HG02973 (cell line): ENCODE measurements around the gene CPNE4.
"Not testable (repeated sequence)": the region's sequence is repeated elsewhere in the genome, so short reads cannot be mapped to it uniquely, and the experiment has no call there.

Source experiments
- ATAC-seq: cut with Tn5 transposase; IDR thresholded peaks from one replicate; pipeline ENCODE4 v1.9.1; 2021; ENCODE audit warnings: moderate library complexity; ENCODE audit not compliant: unreplicated experiment

The CPNE4 gene

GRCh38 chr3:131546441-131546840, 488.4 kb downstream of the CPNE4 start:
- ATAC-seq, result no peak

GRCh38 chr3:131544557-131544956, 490.3 kb downstream of the CPNE4 start:
- no peak for ATAC-seq

DNA sequence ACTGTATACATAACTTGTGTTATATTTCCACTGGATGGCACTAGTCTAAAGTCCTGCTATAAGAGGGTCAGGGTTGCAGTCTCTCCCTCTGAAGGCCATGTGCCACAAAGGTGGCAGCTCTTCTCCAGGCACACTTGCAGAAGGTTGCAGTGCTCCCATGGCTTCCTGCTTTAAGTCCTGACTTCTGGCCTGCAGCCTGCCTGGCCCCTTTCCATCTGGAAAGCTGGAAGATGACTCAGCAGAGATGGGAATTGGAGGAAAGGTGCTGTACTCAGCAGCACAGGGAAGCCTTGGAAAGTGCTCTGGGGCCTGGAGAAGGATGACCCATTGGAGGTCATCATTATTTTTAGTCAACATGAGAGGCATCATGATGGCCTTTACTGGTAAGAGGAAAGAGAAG, 491.1 kb downstream of the CPNE4 start:
- ATAC-seq, result no peak

DNA sequence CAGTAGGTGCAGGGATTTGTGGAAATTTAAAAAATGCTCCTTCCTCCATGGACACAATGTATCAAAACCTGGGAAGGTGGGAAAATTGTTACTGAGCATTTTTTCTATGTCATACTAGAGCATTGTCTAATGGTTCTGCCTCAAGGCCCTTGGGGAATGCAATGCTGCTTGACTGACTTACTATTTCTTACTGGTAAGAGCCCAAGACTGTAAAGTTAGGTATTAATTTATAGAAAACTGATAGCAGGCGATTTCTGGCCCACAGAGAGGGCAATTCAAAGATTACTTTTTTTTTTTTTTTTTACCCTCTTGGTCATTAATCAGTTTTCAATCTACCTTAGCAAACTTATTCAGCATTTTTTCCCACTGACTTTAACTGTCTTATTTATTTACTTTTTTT, 493.5 kb downstream of the CPNE4 start:
- ATAC-seq, result no peak

- ATAC-seq, result no peak
Measured at GRCh38 chr3:131540821-131541220, 494.0 kb downstream of the CPNE4 start.

DNA sequence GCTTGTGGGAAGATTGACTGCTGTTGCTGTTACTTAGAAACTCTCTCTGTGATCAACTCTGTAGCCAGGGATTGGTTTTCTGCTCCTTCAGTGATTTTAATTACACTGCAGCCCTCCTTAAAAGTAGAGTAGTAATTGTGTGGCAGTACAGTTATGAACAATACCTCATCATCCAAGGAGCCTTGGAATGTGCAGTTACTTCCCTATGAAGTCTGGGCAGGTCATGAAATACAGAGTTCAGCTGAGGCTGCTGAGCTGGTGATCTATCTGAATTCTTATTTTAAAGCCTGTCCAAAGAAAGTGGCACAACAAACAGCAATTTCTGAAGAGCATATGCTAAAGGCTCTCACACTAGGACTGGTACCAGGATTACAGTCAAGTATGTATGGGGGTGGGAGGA, 494.7 kb downstream of the CPNE4 start:
- ATAC-seq, result no peak

GRCh38 chr3:131538968-131539367, 495.8 kb downstream of the CPNE4 start:
- ATAC-seq, result no peak

GRCh38 chr3:131537531-131537930, 497.3 kb downstream of the CPNE4 start:
- ATAC-seq, result no peak

GRCh38 chr3:131535596-131535995, 499.2 kb downstream of the CPNE4 start:
- ATAC-seq, result no peak

GRCh38 chr3:131535131-131535530, 499.7 kb downstream of the CPNE4 start:
- ATAC-seq, result no peak

- no peak for ATAC-seq
Measured at GRCh38 chr3:131532645-131533044, 502.2 kb downstream of the CPNE4 start.

DNA sequence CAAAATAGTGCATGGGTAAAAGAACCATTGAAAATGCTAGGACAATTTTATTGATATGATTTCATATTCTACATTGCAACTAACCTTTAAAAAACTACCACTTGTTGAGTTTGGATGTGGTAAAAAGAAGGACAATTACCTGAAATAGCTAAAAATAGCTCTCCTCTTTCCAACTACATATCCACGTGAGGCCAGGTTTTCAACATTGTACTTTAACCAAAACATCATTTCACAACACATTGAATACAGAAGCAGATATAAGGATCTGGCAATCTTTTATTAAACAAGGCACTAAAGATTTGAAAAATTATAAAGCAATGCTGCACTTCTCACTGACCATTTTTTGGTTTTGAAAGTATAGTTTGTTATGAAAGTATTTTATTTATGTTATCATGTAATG, 504.0 kb downstream of the CPNE4 start:
- ATAC-seq, result no peak

DNA sequence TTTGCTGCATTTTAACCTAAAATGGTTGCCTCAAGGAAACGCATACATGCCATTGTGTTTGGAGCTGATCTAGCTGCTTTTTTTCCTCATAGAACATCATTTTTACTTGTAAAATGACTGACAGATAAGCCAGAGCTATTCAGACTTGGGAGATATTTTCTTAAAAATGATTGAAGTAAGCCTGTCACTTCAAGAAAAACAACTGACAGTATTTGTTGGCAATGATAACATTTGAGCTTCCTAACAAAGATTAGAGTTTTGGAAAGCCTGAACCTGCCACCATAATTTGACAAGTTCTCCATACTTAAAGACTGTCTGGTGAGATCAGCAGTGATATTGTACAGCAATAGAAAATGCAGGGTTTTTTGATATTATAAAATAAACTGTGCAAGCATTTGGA, 504.4 kb downstream of the CPNE4 start:
- no peak for ATAC-seq

DNA sequence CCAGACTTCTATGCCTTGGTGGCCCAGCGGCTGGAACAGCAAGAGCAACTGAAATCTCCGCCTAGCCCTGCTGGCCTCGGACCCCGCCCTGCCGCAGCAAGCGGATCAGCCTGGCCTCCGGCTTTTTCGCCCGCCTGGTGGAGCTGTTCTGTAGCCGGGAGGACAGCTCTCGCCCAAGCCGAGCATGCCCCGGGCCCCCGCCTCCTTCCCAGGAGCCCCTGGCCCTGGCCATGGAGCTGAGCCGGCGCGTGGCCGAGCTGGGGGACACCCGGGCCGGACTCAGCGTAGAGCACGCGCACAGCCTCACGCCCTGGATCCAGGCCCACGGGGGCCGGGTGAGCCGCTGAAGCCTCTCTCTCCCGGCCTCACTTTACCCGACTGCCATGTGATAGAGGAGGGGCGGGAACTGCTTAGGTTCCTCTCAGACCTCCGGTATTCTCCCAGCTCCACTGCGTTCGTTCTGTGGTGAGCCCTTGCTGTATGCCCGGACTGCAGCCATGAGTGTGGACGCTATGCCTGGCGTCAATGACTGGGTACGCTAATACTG, 507.9 kb downstream of the CPNE4 start:
- no peak for ATAC-seq

GRCh38 chr3:131518680-131519079, 516.1 kb downstream of the CPNE4 start:
- no peak for ATAC-seq

GRCh38 chr3:131505421-131505820, 529.4 kb downstream of the CPNE4 start:
- no peak for ATAC-seq

GRCh38 chr3:131503320-131503635, 531.5 kb downstream of the CPNE4 start:
- ATAC-seq, result peak; percentile 5

GRCh38 chr3:131502530-131503319, 532.1 kb downstream of the CPNE4 start, which contains the start of gene MRPL3:
Gene MRPL3 (minus strand): TSS chr3:131502971. CDS start chr3:131502821, 150 bp downstream.
- peak; percentile 95 for ATAC-seq

DNA sequence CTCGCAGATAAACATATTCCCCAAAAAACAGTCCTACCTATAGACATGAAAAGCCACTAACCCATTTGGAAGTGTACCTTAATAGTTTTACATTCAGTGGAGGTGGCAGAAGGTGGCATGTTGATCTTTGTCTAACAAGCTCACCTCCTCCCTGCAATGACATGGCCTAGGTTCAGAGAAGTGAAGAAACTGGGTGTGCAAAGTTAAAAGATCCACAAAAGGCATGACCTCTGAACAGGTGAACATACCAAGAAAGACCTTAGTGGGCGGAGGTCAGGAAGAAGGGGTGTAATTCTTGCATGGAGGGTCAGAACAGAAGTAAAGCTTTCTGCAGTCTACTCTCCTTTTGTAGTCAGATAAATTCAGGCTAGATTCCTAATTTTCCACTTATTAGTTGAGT, 532.9 kb downstream of the CPNE4 start:
- ATAC-seq, result no peak

DNA sequence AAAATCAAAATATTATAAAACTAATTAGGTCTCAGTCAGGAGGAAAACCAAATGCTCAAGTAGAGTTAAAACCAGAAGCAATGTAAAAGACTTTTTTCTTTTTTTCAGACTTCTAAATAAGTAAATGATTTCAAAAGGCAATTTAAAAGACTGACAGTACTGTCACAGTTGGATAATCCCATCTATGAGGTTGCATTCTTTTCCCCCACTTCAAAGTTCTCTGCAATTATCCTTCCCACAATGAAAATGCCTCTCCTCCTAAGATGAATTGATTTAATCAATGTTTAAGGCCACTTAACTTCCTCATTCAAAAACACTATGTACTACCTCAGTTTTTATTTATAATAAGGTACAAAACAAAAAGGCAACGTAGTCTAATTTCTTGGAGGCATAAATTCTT, 540.1 kb downstream of the CPNE4 start:
- no peak for ATAC-seq

- ATAC-seq, result no peak
Measured at GRCh38 chr3:131491775-131492174, 543.0 kb downstream of the CPNE4 start.

- ATAC-seq, result no peak
Measured at GRCh38 chr3:131491084-131491483, 543.7 kb downstream of the CPNE4 start.

DNA sequence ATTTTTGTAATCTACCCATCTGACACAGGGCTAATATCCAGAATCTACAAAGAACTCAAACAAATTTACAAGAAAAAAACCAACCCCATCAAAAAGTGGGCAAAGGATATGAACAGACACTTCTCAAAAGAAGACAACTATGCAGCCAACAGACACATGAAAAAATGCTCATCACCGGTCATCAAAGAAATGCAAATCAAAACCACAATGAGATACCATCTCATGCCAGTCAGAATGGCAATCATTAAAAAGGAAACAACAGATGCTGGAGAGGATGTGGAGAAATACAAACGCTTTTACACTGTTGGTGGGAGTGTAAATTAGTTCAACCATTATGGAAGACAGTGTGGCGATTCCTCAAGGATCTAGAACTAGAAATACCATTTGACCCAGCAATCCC, 548.3 kb downstream of the CPNE4 start:
- ATAC-seq, result not testable (repeated sequence)
